Right lobe of liver (tissue), 4 donors: ENCODE measurements around the gene SAMD8.

Experiments used
- POLR2A ChIP-seq: fragments of 450-650 bp; IDR thresholded peaks from one replicate; pipeline ENCODE4 v1.6.1; 2017; ENCODE audit warnings: antibody characterized with exemption, mild to moderate bottlenecking
- TF ChIP-seq, protein P1 (sequence below), 4 donors: fragments of 200-600 bp in 3 of 4; fragments of 450-650 bp in 1 of 4; IDR thresholded peaks; one replicate each; pipeline versions ENCODE4 v1.5.1 to v1.8.0; 2016 to 2022; ENCODE audit warnings: antibody characterized with exemption in 4 of 4, mild to moderate bottlenecking in 2 of 4
- donor health status: DM: no; HTN: no; CAD: no.
- donor health status: DM: no; HTN: no; CAD: no.
- donor health status: DM: no; HTN: yes; CAD: no.

DNA sequence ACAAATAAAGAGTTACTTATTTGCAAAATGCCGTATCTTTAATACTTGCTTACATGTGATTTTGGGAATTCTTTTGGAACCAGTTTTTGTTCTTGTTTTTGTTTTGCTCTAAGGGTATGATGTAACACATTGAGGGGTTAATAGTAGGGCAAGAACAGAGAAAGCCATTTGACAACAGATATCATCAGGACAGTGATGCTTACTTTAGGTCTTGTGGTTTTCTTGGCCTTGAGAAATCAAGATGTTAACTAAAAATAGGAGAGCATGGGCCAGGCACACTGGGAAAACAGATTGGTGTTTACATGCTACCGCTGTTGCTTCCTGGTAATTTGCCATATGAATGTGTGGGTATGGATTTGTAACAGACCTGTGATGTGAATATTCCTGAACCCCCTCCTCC is 3.7 kb downstream of the SAMD8 start:
- TF ChIP-seq, protein P1, sequence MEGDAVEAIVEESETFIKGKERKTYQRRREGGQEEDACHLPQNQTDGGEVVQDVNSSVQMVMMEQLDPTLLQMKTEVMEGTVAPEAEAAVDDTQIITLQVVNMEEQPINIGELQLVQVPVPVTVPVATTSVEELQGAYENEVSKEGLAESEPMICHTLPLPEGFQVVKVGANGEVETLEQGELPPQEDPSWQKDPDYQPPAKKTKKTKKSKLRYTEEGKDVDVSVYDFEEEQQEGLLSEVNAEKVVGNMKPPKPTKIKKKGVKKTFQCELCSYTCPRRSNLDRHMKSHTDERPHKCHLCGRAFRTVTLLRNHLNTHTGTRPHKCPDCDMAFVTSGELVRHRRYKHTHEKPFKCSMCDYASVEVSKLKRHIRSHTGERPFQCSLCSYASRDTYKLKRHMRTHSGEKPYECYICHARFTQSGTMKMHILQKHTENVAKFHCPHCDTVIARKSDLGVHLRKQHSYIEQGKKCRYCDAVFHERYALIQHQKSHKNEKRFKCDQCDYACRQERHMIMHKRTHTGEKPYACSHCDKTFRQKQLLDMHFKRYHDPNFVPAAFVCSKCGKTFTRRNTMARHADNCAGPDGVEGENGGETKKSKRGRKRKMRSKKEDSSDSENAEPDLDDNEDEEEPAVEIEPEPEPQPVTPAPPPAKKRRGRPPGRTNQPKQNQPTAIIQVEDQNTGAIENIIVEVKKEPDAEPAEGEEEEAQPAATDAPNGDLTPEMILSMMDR (IDR thresholded peaks at IDR 0.05), result no peak
- TF ChIP-seq POLR2A, result no peak
